ENCODE measurements around the gene SMPDL3B. TPM values are rescaled to one million over a fixed set of nuclear protein-coding genes. Genes with fewer than 3 reads are reported as not detected.

Gene SMPDL3B
- total RNA-seq, 2 donors from 2014 or later = 0.41 to 1.5 TPM

DNA sequence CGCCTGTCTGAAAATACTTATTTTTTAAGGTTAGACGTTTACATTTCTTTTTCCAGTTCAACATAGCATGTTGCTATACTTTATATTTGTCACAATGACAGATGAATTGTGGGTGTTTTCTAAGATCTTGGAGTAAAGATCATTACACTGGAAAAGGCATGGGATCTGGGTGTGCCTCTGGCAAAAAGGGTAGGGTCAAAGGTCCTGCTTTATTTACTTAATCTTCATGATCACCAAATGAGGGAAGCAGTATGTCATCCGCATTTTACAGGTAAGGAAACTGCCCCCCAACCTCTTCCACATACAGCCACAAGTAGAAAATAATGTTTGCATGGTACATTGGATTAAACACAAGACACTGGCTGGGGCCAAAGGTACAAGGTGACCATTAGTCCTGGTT is 12.5 kb upstream of the SMPDL3B start:
- Mint-ChIP-seq H3K4me3 (no peak overlapping the region), H3K36me3 (ENCODE audit: insufficient read depth in 2 of 2) (no peaks in the 10 kb centered on the region), H3K4me1 (ENCODE audit: low read depth) (no peaks in the 10 kb centered on the region), H3K27me3 (ENCODE audit: low read depth) (no peaks in the 10 kb centered on the region), H3K9me3 (no peaks in the 10 kb centered on the region), H3K27ac (no peak overlapping the region)
- DNase-seq (no peak), ATAC-seq (replicated peaks in 1 of 2) (no peak)

DNA sequence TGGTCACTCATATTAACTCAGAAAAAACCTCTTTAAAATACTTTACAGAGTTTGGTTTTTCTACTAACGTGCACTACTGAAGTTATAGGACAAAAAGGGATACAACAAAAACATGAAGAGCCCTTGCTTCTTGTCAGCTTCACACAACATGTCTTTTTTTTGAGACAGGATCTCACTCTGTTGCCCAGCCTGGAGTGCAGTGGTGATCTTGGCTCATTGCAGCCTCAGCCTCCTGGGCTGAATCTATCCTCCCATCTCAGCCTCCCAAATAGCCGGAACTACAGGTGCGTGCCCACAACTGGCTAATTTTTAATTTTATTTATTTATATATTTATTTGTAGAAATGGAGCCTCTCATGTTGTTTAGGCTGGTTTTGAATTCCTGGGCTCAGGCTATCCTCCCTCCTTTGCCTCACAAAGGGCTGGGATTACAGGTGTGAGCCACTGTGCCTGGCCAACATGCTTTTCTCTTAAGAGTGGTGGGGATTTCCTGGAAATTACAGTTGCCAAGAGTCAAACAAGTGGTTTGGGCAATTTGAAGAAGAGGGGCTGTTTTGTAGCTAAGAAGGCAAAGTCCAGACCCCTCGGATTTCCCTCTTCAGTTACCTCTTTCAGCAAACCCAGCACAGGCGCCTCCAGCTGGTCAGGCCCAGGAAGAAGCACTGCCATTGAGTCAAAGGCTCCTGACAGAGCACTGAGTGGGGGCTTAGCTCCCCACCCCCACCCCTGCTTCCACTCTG is 6.4 kb upstream of the SMPDL3B start:
- Mint-ChIP-seq H3K9me3 (no peaks in the 10 kb centered on the region), H3K36me3 (ENCODE audit: insufficient read depth in 2 of 2) (no peaks in the 10 kb centered on the region), H3K4me1 (ENCODE audit: low read depth) (no peaks in the 10 kb centered on the region), H3K27ac (no peak overlapping the region), H3K27me3 (ENCODE audit: low read depth) (no peaks in the 10 kb centered on the region), H3K4me3 (no peak overlapping the region)
- no peak for ATAC-seq (replicated peaks in 1 of 2)
- DNase-seq = no peak

DNA sequence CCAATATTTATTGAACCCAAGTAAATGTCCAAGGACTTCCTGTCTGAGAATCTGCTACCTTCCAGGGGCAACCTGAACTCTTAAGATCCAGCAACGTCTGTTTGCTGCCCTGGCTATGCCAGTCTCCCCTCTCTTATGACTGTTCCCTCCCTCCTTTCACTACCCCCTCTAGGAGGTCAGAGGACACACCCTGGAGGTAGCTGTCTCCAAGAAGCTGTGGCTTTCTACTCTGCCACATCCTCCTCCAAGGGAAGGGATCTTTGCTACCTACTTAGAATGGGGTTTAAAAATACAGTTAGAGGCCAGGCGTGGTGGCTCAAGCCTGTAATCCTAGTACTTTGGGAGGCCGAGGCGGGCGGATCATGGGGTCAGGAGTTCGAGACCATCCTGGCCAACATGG is 3.6 kb upstream of the SMPDL3B start:
- peaks cover 19% of the 10 kb centered on the region for H3K4me1 Mint-ChIP-seq (ENCODE audit: low read depth)
- ATAC-seq (replicated peaks in 1 of 2) (no peak), DNase-seq (no peak)
- H3K9me3 Mint-ChIP-seq = no peaks in the 10 kb centered on the region
- no peaks in the 10 kb centered on the region for H3K36me3 Mint-ChIP-seq (ENCODE audit: insufficient read depth in 2 of 2)
- H3K4me3 Mint-ChIP-seq = no peak overlapping the region
- H3K27me3 Mint-ChIP-seq (ENCODE audit: low read depth) = peaks cover 13% of the 10 kb centered on the region
- no peak overlapping the region for H3K27ac Mint-ChIP-seq

DNA sequence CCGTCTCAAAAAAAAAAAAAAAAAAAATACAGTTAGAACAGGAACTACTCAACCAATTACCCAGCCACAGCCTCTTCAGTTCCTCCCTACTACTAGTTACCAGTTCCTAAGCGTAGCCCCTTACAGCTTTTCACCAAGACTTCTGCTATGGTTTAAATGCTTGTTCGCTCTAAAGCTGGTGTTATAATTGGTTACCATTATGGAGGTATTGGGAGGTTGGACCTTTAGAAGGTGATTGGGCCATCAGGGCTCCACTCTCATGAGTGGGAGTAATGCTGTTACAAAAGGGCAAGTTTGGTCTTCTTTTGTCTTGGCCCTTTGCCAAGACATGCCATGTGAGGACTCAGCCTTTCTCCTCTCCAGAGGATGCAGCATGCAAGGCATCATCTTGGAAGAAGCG is 3.0 kb upstream of the SMPDL3B start:
- peaks cover 13% of the 10 kb centered on the region for H3K27me3 Mint-ChIP-seq (ENCODE audit: low read depth)
- no peak overlapping the region for H3K4me3 Mint-ChIP-seq
- H3K27ac Mint-ChIP-seq = no peak overlapping the region
- no peaks in the 10 kb centered on the region for H3K9me3 Mint-ChIP-seq
- ATAC-seq (replicated peaks in 1 of 2) (no peak), DNase-seq (no peak)
- no peaks in the 10 kb centered on the region for H3K36me3 Mint-ChIP-seq (ENCODE audit: insufficient read depth in 2 of 2)
- H3K4me1 Mint-ChIP-seq (ENCODE audit: low read depth) = peaks cover 19% of the 10 kb centered on the region

DNA sequence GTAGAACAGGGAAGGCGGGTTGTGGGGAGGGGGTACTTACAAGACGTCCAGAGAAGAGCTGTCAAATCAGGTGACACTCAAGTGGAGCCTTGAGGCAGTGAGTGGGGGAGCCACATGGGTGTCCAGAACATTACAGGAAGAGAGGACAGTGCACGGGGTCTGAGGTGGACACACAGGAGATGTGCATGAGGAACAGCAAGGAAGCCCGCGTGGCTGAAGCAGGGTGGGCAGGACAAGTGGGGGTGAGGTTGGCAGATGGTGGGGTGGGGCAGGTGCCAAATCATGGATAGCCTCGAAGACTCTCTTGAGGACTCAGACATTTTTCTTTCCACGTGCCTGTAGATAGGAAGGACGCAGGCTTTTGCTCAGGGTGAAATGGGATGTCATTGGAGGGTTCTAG is 921 bp downstream of the SMPDL3B start:
- no peaks in the 10 kb centered on the region for H3K36me3 Mint-ChIP-seq (ENCODE audit: insufficient read depth in 2 of 2)
- H3K9me3 Mint-ChIP-seq = no peaks in the 10 kb centered on the region
- H3K4me1 Mint-ChIP-seq (ENCODE audit: low read depth) = peaks cover 29% of the 10 kb centered on the region
- ATAC-seq (replicated peaks in 1 of 2) = no peak
- H3K27ac Mint-ChIP-seq = no peak overlapping the region
- H3K27me3 Mint-ChIP-seq (ENCODE audit: low read depth) = peaks cover 13% of the 10 kb centered on the region
- no peak for DNase-seq
- peak overlapping the region in 1 of 2 donors; percentile 85 for H3K4me3 Mint-ChIP-seq

DNA sequence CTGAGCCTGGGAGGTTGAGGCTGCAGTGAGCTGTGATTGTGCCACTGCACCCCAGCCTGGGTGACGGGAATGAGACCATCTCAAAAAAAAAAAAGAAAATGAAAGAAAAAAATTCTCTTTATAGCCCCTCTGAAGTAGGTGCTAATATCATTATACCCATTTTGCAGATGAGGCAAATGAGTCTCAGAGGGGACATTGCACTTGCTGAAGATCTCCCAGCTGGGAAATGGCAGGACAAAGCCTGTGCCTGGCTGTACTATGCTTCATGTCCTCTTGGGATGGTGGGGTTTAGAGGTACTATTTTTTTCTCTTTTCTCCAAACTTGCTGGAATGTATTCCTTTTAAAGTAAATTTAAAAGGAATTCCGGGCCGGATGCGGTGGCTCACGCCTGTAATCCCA is 1.6 kb downstream of the SMPDL3B start:
- DNase-seq (no peak), ATAC-seq (replicated peaks in 1 of 2) (no peak)
- no peaks in the 10 kb centered on the region for H3K36me3 Mint-ChIP-seq (ENCODE audit: insufficient read depth in 2 of 2)
- no peak overlapping the region for H3K4me3 Mint-ChIP-seq
- H3K4me1 Mint-ChIP-seq (ENCODE audit: low read depth) = peaks cover 29% of the 10 kb centered on the region
- no peak overlapping the region for H3K27ac Mint-ChIP-seq
- H3K9me3 Mint-ChIP-seq = no peaks in the 10 kb centered on the region
- peaks cover 13% of the 10 kb centered on the region for H3K27me3 Mint-ChIP-seq (ENCODE audit: low read depth)

DNA sequence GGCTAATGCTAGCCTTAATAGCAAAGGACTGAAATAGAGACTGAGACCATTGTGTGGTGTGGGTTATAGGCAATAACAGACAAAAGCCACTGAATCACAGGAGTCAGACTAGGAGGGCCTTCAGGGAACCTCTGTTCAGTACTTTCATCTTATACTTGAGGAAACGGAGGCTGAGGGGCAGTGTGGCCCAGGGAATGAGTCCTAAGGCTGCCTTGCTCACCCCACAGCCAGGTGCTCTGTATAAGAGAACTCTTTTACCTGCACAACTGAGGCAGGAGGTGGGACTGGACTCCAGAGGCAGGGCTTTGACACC is 2.7 kb downstream of the SMPDL3B start:
- ATAC-seq (replicated peaks in 1 of 2) (no peak), DNase-seq (no peak)
- no peak overlapping the region for H3K27ac Mint-ChIP-seq
- H3K4me3 Mint-ChIP-seq = no peak overlapping the region
- H3K36me3 Mint-ChIP-seq (ENCODE audit: insufficient read depth in 2 of 2) = no peaks in the 10 kb centered on the region
- peaks cover 13% of the 10 kb centered on the region for H3K27me3 Mint-ChIP-seq (ENCODE audit: low read depth)
- H3K4me1 Mint-ChIP-seq (ENCODE audit: low read depth) = peaks cover 29% of the 10 kb centered on the region
- no peaks in the 10 kb centered on the region for H3K9me3 Mint-ChIP-seq

DNA sequence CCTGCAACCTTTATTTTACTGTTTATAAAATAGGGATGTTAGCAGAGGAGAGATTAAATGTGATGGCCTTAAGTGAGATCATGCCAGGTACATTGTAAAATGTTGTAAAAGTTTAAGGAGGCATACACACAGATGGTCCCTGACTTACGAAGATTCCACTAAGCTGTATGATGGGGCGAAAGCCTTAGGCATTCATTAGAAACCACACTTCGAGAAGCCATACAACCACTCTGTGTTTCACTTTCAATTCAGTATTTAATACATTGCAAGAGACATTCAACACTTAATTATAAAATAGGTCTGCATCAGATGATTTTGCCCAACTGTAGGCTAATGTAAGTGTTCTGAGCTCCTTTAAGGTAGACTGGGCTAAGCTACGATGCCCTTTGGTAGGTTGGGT is 3.7 kb downstream of the SMPDL3B start:
- H3K27ac Mint-ChIP-seq = no peak overlapping the region

DNA sequence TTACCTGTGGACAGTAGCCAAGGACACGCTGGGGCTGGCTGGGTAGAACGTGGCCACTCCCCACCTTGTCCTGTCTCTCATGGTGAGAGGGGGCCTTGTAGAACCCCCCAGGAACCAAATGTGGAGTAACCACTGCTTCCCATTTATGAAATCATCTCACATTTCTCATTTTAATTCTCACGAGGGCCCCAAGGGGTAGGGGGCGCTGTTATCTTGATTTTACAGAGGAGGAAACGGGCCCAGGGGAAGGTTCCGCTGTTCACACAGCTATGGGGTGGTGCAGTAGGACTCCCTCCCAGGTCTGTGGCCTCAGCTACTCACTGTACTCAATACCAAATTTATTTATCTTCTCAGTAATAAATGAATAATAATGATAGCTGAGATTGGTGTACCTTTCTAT is 5.5 kb downstream of the SMPDL3B start:
- peak overlapping the region in 1 of 2 donors; percentile 56 for H3K4me3 Mint-ChIP-seq
- ATAC-seq (replicated peaks in 1 of 2) = peak; percentile 79 to 83

More for the DNA sequence above, 3.7 kb downstream of the SMPDL3B start:
- H3K4me3 Mint-ChIP-seq = no peak overlapping the region
- no peaks in the 10 kb centered on the region for H3K9me3 Mint-ChIP-seq
- H3K4me1 Mint-ChIP-seq (ENCODE audit: low read depth) = peaks cover 36% of the 10 kb centered on the region
- peaks cover 13% of the 10 kb centered on the region for H3K27me3 Mint-ChIP-seq (ENCODE audit: low read depth)
- ATAC-seq (replicated peaks in 1 of 2) (no peak), DNase-seq (no peak)
- H3K36me3 Mint-ChIP-seq (ENCODE audit: insufficient read depth in 2 of 2) = no peaks in the 10 kb centered on the region

DNA sequence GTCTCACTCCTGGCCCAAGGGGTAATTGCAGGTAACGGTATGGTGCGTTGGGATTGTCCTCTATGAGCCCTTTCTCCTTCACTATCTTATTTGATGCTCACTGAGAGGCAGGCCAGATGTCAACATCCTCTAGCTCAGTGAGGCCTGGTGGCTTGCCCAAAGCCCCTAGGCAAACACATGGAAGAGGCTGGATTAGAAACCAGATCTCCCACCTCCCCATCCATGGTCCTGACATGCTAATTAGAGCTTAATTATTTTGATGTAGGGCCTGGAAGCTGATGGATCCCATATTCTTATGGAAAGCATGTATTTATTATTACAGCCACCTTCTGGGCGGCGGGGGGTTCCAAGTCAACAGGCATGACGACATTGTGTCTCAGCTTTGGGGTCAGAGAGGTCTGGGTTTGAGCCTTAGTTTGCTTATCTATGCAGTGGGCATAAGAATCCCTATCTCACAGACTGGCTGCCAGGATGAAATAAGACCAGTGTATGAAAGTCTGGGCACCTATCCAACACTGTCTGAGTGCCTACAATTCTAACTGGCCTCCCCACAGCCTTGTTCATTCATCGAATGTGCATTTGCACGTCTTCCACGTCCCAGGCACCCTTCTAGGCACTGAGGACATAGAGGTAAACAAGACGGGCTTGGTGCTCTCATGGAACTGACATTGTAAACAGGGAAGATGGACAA is 6.2 kb downstream of the SMPDL3B start:
- no peak for ATAC-seq (replicated peaks in 1 of 2)
- H3K9me3 Mint-ChIP-seq = no peaks in the 10 kb centered on the region

More for the DNA sequence above, 5.5 kb downstream of the SMPDL3B start:
- DNase-seq = peak; percentile 76 to 80
- Mint-ChIP-seq H3K27me3 (ENCODE audit: low read depth) (peaks cover 7% of the 10 kb centered on the region), H3K9me3 (no peaks in the 10 kb centered on the region), H3K36me3 (ENCODE audit: insufficient read depth in 2 of 2) (no peaks in the 10 kb centered on the region), H3K4me1 (ENCODE audit: low read depth) (peaks cover 26% of the 10 kb centered on the region), H3K27ac (peak overlapping the region; percentile 50)

DNA sequence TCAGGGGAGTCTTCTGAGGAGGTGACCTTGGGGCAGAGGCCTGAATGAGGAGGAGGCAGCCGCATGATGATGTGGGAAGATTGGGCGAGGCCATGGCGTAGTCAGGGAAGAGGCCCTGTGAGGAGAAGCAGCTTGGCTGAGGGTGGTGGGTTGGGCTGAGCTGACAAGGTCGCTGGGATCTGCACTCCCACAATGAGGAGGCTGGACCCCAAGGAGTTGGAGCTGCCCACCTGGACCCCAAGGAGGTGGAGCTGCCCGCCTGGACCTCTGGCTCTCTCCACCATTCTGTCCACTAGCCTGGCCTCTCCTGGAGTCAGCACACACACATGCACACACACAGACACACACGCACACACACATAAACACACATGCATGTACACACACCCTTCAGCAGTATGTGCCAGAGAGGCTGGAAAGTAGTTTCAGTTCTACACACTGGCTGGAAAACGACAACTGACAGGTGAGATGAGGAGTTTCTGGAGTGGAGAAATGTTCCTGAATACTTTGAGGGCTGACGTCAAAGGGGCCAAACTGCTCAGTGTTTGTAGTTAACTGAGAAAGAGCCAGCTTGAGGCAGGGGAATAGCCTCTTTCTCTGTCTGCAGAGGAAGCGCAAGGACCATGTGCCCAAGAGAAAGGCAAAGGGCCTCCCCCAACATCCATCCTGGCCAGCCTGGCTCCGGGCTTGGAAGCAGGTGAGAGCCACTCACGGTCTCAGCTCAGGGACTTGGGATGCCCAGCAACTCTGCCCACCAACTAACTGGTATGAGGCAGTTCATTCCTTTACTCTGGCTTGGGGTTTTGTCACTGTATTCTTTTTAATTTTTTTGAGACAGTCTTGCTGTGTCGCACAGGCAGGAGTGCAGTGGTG is 7.1 kb downstream of the SMPDL3B start:
- Mint-ChIP-seq H3K27ac (no peak overlapping the region), H3K27me3 (ENCODE audit: low read depth) (no peaks in the 10 kb centered on the region), H3K4me3 (no peak overlapping the region), H3K36me3 (ENCODE audit: insufficient read depth in 2 of 2) (no peaks in the 10 kb centered on the region), H3K9me3 (no peaks in the 10 kb centered on the region), H3K4me1 (ENCODE audit: low read depth) (peaks cover 18% of the 10 kb centered on the region)
- ATAC-seq (replicated peaks in 1 of 2) (no peak), DNase-seq (no peak)

More for the DNA sequence above, 6.2 kb downstream of the SMPDL3B start:
- peaks cover 19% of the 10 kb centered on the region for H3K4me1 Mint-ChIP-seq (ENCODE audit: low read depth)
- no peaks in the 10 kb centered on the region for H3K36me3 Mint-ChIP-seq (ENCODE audit: insufficient read depth in 2 of 2)
- DNase-seq = no peak
- H3K4me3 Mint-ChIP-seq = no peak overlapping the region
- H3K27me3 Mint-ChIP-seq (ENCODE audit: low read depth) = peaks cover under 1% of the 10 kb centered on the region
- H3K27ac Mint-ChIP-seq = peak overlapping the region; percentile 50

DNA sequence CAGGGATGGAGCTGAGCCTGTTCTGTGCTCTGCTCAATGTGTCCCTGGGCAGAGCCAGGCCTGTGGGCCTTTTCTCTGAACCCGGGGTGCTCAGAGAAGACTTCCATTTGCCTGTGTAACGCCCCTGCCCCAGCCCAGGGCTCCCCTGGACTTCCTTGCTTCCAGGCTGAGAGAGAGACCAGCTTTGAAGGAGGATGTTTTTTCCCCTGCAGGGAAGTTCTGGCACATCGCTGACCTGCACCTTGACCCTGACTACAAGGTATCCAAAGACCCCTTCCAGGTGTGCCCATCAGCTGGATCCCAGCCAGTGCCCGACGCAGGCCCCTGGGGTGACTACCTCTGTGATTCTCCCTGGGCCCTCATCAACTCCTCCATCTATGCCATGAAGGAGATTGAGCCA is 10.2 kb downstream of the SMPDL3B start:
- ATAC-seq (replicated peaks in 1 of 2) = no peak
- H3K27ac Mint-ChIP-seq = no peak overlapping the region
- H3K9me3 Mint-ChIP-seq = no peaks in the 10 kb centered on the region
- no peaks in the 10 kb centered on the region for H3K27me3 Mint-ChIP-seq (ENCODE audit: low read depth)
- H3K36me3 Mint-ChIP-seq (ENCODE audit: insufficient read depth in 2 of 2) = no peaks in the 10 kb centered on the region
- peaks cover 16% of the 10 kb centered on the region for H3K4me1 Mint-ChIP-seq (ENCODE audit: low read depth)
- H3K4me3 Mint-ChIP-seq = no peak overlapping the region
- DNase-seq = no peak

DNA sequence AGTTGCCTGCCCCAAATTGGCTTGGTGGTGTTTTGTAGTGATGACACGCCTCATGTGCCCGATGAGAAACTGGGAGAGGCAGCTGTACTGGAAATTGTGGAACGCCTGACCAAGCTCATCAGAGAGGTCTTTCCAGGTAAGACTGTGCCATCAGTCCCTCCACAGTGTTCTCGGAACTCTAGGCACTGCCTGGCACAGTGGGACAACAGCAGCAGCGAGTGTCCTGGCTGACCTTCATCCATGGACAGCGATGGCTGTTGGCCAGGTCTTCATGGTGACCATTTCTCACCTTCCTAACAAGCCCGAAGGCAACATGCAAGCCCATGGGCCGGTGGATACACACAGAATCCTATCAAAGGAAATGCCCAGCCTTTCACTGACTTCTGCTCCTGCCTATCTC is 14.2 kb downstream of the SMPDL3B start:
- Mint-ChIP-seq H3K36me3 (ENCODE audit: insufficient read depth in 2 of 2) (no peaks in the 10 kb centered on the region), H3K4me3 (no peak overlapping the region), H3K27ac (no peak overlapping the region), H3K4me1 (ENCODE audit: low read depth) (no peaks in the 10 kb centered on the region), H3K9me3 (no peaks in the 10 kb centered on the region), H3K27me3 (ENCODE audit: low read depth) (no peaks in the 10 kb centered on the region)
- DNase-seq (no peak), ATAC-seq (replicated peaks in 1 of 2) (no peak)

All from activated T-cell treated with anti-CD3 and anti-CD28 coated beads, Interleukin-2, amount 50 U/mL, for 72 hours (primary cell).